ENCODE data around the gene LIN7C.

DNA sequence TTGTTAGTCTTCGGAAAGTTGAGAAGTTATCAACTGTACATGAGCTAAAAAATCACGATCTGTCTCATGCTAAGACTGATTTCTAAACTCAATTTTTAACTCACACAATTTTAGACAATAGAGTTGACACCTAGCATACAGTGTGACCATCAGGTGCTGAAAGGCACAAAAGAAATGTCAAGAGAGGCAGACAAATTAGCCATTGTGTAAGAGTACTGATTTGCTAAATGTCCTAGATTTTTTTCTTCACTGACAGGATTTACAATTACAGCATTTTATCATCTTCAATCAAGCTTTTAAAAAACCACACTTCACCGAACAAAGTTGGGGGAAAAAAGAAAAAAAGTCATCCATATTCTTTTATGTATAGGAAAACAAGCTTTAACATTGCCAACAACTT lies 40.9 kb downstream of the LIN7C start:
- no peak for TF ChIP-seq EGR1 (IDR thresholded peaks at IDR 0.05; ENCODE audit: low read depth in 2 of 2)
- TF ChIP-seq, protein P1, sequence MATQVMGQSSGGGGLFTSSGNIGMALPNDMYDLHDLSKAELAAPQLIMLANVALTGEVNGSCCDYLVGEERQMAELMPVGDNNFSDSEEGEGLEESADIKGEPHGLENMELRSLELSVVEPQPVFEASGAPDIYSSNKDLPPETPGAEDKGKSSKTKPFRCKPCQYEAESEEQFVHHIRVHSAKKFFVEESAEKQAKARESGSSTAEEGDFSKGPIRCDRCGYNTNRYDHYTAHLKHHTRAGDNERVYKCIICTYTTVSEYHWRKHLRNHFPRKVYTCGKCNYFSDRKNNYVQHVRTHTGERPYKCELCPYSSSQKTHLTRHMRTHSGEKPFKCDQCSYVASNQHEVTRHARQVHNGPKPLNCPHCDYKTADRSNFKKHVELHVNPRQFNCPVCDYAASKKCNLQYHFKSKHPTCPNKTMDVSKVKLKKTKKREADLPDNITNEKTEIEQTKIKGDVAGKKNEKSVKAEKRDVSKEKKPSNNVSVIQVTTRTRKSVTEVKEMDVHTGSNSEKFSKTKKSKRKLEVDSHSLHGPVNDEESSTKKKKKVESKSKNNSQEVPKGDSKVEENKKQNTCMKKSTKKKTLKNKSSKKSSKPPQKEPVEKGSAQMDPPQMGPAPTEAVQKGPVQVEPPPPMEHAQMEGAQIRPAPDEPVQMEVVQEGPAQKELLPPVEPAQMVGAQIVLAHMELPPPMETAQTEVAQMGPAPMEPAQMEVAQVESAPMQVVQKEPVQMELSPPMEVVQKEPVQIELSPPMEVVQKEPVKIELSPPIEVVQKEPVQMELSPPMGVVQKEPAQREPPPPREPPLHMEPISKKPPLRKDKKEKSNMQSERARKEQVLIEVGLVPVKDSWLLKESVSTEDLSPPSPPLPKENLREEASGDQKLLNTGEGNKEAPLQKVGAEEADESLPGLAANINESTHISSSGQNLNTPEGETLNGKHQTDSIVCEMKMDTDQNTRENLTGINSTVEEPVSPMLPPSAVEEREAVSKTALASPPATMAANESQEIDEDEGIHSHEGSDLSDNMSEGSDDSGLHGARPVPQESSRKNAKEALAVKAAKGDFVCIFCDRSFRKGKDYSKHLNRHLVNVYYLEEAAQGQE (IDR thresholded peaks at IDR 0.05), result no peak
- TF ChIP-seq CTCF (IDR thresholded peaks at IDR 0.05; ENCODE audit: low read depth, low read length, missing input control), result no peak
- TF ChIP-seq ZBTB33 (IDR thresholded peaks at IDR 0.05), result no peak
- TF ChIP-seq TAF1 (conservative IDR thresholded peaks at IDR 0.05), result no peak
- TF ChIP-seq YY1 (IDR thresholded peaks at IDR 0.05), result no peak
- no peak for TF ChIP-seq RAD21 (IDR thresholded peaks at IDR 0.05)
- TF ChIP-seq HNF4G (IDR thresholded peaks at IDR 0.05), result no peak
- TF ChIP-seq MAX (IDR thresholded peaks at IDR 0.05), result no peak
- TF ChIP-seq SP1 (IDR thresholded peaks at IDR 0.05), result no peak
- no peak for TF ChIP-seq RXRA (IDR thresholded peaks at IDR 0.05)
- TF ChIP-seq, protein P2, sequence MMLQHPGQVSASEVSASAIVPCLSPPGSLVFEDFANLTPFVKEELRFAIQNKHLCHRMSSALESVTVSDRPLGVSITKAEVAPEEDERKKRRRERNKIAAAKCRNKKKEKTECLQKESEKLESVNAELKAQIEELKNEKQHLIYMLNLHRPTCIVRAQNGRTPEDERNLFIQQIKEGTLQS (IDR thresholded peaks at IDR 0.05), result no peak

Measured in liver (tissue), 3 donors.